Measurements from ENCODE around the gene POLR3B. TPM values are rescaled to one million over a fixed set of nuclear protein-coding genes. Genes with fewer than 3 reads are reported as not detected.

Gene POLR3B
- total and polyA plus RNA-seq, 5 donors from 2014 or later, result 3.4 to 5.7 (median 5.2) TPM

DNA sequence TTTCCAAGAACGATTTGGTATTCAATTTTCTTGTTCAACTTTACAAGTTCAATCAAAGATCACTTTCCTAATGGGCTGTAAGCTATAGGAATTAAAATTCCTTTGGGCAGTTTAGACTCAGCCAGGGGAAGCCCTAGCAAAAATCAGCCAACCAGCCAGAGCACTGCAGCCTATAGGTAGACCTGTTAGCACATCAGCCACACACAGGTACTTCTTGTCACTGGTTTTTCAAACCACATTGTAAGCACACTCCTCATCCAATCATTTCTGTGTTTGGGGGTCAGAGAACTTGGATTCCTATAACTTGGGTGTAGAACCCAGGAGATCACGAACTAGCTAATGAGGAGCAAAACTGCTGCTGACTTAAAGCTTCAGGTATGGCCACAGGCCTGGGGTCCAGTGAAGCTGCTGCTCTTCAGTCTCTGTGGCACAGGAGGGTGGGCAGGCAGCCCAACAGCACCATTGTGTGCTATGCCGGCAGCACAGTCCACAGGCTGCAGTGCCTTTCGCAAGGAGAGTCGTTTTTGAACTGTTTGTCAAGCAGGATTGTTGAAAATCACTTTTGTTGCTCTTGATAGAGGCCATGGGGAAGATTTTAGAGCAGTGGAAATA lies 137.9 kb downstream of the POLR3B start:
- DNase-seq (no peak), ATAC-seq (ENCODE audit: low read depth in 2 of 2) (no peak)
- peaks cover 38% of the 10 kb centered on the region for H3K36me3 Mint-ChIP-seq
- Histone ChIP-seq H3K4me1 (ENCODE audit: control insufficient read depth, insufficient read depth, low read length, poor library complexity, severe bottlenecking) (no peaks in the 10 kb centered on the region), H3K9me3 (ENCODE audit: control insufficient read depth in 2 of 2, low read length in 2 of 2) (no peaks in the 10 kb centered on the region), H3K36me3 (ENCODE audit: control insufficient read depth, insufficient read depth, low read length) (peaks cover 6% of the 10 kb centered on the region), H3K27ac (ENCODE audit: insufficient read depth, low read length, poor library complexity, severe bottlenecking) (no peak overlapping the region), H3K27me3 (ENCODE audit: control insufficient read depth, insufficient read depth, low read length) (no peaks in the 10 kb centered on the region), H3K4me3 (ENCODE audit: low read depth, low read length) (no peak overlapping the region)
- peaks cover 0 to 4% (median 0%) of the 10 kb centered on the region in 4 donors for H3K4me1 Mint-ChIP-seq
- no peaks in the 10 kb centered on the region for H3K9me3 Mint-ChIP-seq
- H3K27ac Mint-ChIP-seq, result peak overlapping the region in 1 of 3 donors; percentile 72
- H3K4me3 Mint-ChIP-seq, result no peak overlapping the region
- no peaks in the 10 kb centered on the region for H3K27me3 Mint-ChIP-seq

DNA sequence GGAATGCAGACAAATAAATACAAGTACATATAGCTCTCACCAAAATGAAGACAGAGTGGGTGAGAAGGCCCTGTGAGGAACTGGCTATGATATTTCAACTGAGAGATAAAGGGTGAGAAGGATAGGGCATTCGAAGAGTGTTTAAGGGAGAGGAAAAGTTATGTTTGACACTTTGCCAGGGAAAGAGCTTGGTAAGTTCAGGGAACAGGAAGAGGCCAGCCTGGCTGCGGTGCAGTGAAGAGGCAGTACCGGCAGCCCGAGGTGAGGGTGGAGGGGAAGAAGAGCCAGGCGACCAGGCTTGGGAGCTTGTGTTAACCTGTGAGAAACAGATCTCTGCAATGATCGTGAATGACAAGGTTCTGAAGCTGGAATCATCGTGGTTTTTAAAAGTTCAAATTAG lies 140.5 kb downstream of the POLR3B start:
- Mint-ChIP-seq H3K4me1 (peaks cover 0 to under 1% (median 0%) of the 10 kb centered on the region in 4 donors), H3K36me3 (peaks cover 51% of the 10 kb centered on the region), H3K27ac (peak overlapping the region in 1 of 3 donors; percentile 76), H3K9me3 (no peaks in the 10 kb centered on the region), H3K27me3 (no peaks in the 10 kb centered on the region), H3K4me3 (no peak overlapping the region)
- DNase-seq (no peak), ATAC-seq (ENCODE audit: low read depth in 2 of 2) (no peak)
- Histone ChIP-seq H3K9me3 (ENCODE audit: control insufficient read depth in 2 of 2, low read length in 2 of 2) (no peaks in the 10 kb centered on the region), H3K27me3 (ENCODE audit: control insufficient read depth, insufficient read depth, low read length) (no peaks in the 10 kb centered on the region), H3K4me1 (ENCODE audit: control insufficient read depth, insufficient read depth, low read length, poor library complexity, severe bottlenecking) (no peaks in the 10 kb centered on the region), H3K27ac (ENCODE audit: insufficient read depth, low read length, poor library complexity, severe bottlenecking) (no peak overlapping the region), H3K36me3 (ENCODE audit: control insufficient read depth, insufficient read depth, low read length) (peaks cover 20% of the 10 kb centered on the region), H3K4me3 (ENCODE audit: low read depth, low read length) (no peak overlapping the region)

DNA sequence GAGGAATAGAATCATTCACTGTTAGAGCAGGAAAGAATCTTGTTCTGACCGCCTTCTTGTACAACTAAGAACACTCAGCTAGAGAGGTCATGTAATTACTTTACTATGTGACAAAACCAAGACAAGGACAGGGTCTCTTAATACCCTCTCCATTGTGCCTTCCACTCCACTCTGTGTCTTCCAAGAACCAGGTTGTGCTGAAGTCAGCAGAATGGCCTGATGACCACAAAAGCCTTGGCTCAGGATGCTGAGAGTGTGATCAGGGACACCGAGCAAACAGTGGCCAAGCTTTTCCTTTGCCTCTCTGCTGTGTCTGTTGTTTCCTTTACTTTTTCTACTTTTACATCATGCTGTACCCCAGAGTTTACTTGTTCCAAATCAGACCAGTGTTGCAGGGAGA lies 142.1 kb downstream of the POLR3B start:
- H3K27ac ChIP-seq (ENCODE audit: insufficient read depth, low read length, poor library complexity, severe bottlenecking), result no peak overlapping the region
- DNase-seq (no peak), ATAC-seq (ENCODE audit: low read depth in 2 of 2) (no peak)
- peaks cover 27% of the 10 kb centered on the region for H3K36me3 ChIP-seq (ENCODE audit: control insufficient read depth, insufficient read depth, low read length)
- H3K27ac Mint-ChIP-seq, result peak overlapping the region in 1 of 3 donors; percentile 59
- no peaks in the 10 kb centered on the region for H3K9me3 ChIP-seq (ENCODE audit: control insufficient read depth in 2 of 2, low read length in 2 of 2)
- H3K9me3 Mint-ChIP-seq, result no peaks in the 10 kb centered on the region
- no peak overlapping the region for H3K4me3 Mint-ChIP-seq
- H3K27me3 Mint-ChIP-seq, result no peaks in the 10 kb centered on the region
- no peaks in the 10 kb centered on the region for H3K4me1 ChIP-seq (ENCODE audit: control insufficient read depth, insufficient read depth, low read length, poor library complexity, severe bottlenecking)
- H3K36me3 Mint-ChIP-seq, result peaks cover 54% of the 10 kb centered on the region
- no peak overlapping the region for H3K4me3 ChIP-seq (ENCODE audit: low read depth, low read length)
- H3K27me3 ChIP-seq (ENCODE audit: control insufficient read depth, insufficient read depth, low read length), result no peaks in the 10 kb centered on the region
- no peaks in the 10 kb centered on the region for H3K4me1 Mint-ChIP-seq

DNA sequence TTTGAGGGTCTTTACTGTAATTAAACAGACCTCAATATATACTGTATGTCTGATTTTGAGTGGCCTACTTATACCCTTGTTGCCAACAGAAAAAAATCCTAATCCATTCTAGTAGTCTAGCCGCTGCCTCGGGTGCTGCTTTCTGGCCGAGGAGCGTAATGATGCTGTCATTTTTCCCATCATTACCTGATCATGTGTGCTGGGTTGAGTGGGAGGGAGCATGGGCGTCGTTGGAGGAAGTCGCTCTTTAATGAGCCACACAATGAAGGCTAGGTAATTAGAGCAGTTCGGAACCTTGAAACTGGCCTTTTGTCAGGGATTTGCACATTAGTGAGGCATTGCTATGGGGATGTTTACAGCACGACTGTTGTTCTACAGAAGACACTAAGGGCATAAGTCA lies 149.1 kb downstream of the POLR3B start:
- Histone ChIP-seq H3K36me3 (ENCODE audit: control insufficient read depth, insufficient read depth, low read length) (peaks cover 38% of the 10 kb centered on the region), H3K9me3 (ENCODE audit: control insufficient read depth in 2 of 2, low read length in 2 of 2) (no peaks in the 10 kb centered on the region), H3K27ac (ENCODE audit: insufficient read depth, low read length, poor library complexity, severe bottlenecking) (no peak overlapping the region), H3K4me3 (ENCODE audit: low read depth, low read length) (no peak overlapping the region), H3K4me1 (ENCODE audit: control insufficient read depth, insufficient read depth, low read length, poor library complexity, severe bottlenecking) (no peaks in the 10 kb centered on the region), H3K27me3 (ENCODE audit: control insufficient read depth, insufficient read depth, low read length) (no peaks in the 10 kb centered on the region)
- ATAC-seq (ENCODE audit: low read depth in 2 of 2) (no peak), DNase-seq (no peak)
- H3K4me1 Mint-ChIP-seq, result no peaks in the 10 kb centered on the region
- H3K27ac Mint-ChIP-seq, result peak overlapping the region in 1 of 3 donors; percentile 7
- H3K36me3 Mint-ChIP-seq, result peaks cover 62% of the 10 kb centered on the region
- no peak overlapping the region for H3K4me3 Mint-ChIP-seq
- no peaks in the 10 kb centered on the region for H3K27me3 Mint-ChIP-seq
- H3K9me3 Mint-ChIP-seq, result no peaks in the 10 kb centered on the region

DNA sequence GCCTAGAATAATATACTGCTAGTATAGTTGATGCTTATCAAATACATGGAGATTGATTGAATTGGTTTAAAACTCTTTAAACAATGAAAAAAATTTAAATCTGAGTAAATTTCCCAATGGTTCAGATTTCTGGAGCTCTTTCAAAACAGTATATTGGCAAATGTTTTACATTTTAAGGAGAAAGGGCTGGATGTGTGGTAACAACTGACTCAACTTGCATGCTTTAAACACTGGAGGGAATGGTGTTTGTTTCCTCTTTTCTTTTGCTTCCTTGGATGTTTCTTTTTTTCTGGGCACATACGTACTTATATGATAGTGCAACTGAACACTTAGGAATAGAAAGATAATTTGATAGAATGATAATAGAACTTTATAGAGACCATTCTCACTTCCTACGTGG lies 151.4 kb downstream of the POLR3B start:
- Histone ChIP-seq H3K9me3 (ENCODE audit: control insufficient read depth in 2 of 2, low read length in 2 of 2) (no peaks in the 10 kb centered on the region), H3K36me3 (ENCODE audit: control insufficient read depth, insufficient read depth, low read length) (peaks cover 30% of the 10 kb centered on the region), H3K27me3 (ENCODE audit: control insufficient read depth, insufficient read depth, low read length) (no peaks in the 10 kb centered on the region), H3K27ac (ENCODE audit: insufficient read depth, low read length, poor library complexity, severe bottlenecking) (no peak overlapping the region), H3K4me1 (ENCODE audit: control insufficient read depth, insufficient read depth, low read length, poor library complexity, severe bottlenecking) (no peaks in the 10 kb centered on the region), H3K4me3 (ENCODE audit: low read depth, low read length) (no peak overlapping the region)
- ATAC-seq (ENCODE audit: low read depth in 2 of 2) (no peak), DNase-seq (no peak)
- Mint-ChIP-seq H3K27me3 (peaks cover 1% of the 10 kb centered on the region), H3K4me3 (no peak overlapping the region), H3K9me3 (peaks cover 0 to 3% (median 0%) of the 10 kb centered on the region in 7 donors), H3K4me1 (no peaks in the 10 kb centered on the region), H3K36me3 (peaks cover 50% of the 10 kb centered on the region), H3K27ac (no peak overlapping the region)

DNA sequence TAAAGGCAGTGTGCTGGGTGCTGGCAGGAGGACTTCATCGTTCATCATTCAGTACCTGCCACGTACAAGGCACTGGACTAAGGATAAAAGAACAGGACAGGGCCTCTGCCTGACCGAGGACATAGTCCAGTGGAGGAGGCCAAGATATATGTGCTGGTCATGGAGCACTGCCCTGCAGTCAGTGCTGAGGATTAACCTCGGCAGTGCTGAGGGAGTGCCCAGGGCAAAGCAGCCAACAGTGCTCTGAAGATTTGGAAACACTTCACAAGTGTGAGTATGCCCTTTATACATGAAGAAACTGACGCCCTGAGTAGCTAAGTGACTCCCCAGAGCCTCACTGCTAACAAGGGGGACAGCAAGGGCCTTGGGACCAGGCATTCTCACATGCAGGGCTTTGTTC lies 153.8 kb downstream of the POLR3B start:
- no peak overlapping the region for H3K27ac Mint-ChIP-seq

DNA sequence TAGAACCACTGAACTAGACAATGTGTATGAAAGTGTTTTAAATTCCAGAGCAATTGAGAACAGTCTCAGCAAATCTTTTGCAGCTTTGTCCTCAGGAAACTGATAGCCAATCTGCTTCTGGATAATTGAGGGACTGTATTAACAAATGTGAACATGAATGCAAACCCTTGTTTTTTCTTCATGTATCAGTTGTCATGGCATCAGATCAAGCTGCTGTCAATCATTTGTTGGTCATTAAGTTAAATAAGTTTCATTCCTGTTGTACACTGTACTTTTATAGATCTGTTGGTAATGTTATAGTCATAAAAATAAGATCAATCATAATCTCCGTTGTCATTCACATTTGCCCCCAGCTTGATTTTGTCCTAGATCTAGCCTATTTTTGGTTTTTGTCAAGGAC lies 159.8 kb downstream of the POLR3B start:
- no peaks in the 10 kb centered on the region for H3K27me3 ChIP-seq (ENCODE audit: control insufficient read depth, insufficient read depth, low read length)
- no peak overlapping the region for H3K27ac ChIP-seq (ENCODE audit: insufficient read depth, low read length, poor library complexity, severe bottlenecking)
- DNase-seq, result no peak
- H3K36me3 ChIP-seq (ENCODE audit: control insufficient read depth, insufficient read depth, low read length), result no peaks in the 10 kb centered on the region
- Mint-ChIP-seq H3K4me1 (peaks cover 0 to 4% (median 0%) of the 10 kb centered on the region in 4 donors), H3K4me3 (no peak overlapping the region), H3K9me3 (peaks cover 0 to 3% (median 0%) of the 10 kb centered on the region in 7 donors), H3K27me3 (peaks cover 13% of the 10 kb centered on the region), H3K27ac (no peak overlapping the region), H3K36me3 (no peaks in the 10 kb centered on the region)
- no peaks in the 10 kb centered on the region for H3K9me3 ChIP-seq (ENCODE audit: control insufficient read depth in 2 of 2, low read length in 2 of 2)
- no peak overlapping the region for H3K4me3 ChIP-seq (ENCODE audit: low read depth, low read length)
- no peak for ATAC-seq (ENCODE audit: low read depth in 2 of 2)
- no peaks in the 10 kb centered on the region for H3K4me1 ChIP-seq (ENCODE audit: control insufficient read depth, insufficient read depth, low read length, poor library complexity, severe bottlenecking)

More for the DNA sequence above, 153.8 kb downstream of the POLR3B start:
- Mint-ChIP-seq H3K36me3 (peaks cover 37% of the 10 kb centered on the region), H3K9me3 (peaks cover 0 to 3% (median 0%) of the 10 kb centered on the region in 7 donors), H3K27me3 (peaks cover 5% of the 10 kb centered on the region), H3K4me1 (peaks cover 0 to 4% (median 0%) of the 10 kb centered on the region in 4 donors), H3K4me3 (no peak overlapping the region)
- H3K36me3 ChIP-seq (ENCODE audit: control insufficient read depth, insufficient read depth, low read length), result peaks cover 15% of the 10 kb centered on the region
- ATAC-seq (ENCODE audit: low read depth in 2 of 2) (no peak), DNase-seq (no peak)
- H3K4me1 ChIP-seq (ENCODE audit: control insufficient read depth, insufficient read depth, low read length, poor library complexity, severe bottlenecking), result no peaks in the 10 kb centered on the region
- H3K27me3 ChIP-seq (ENCODE audit: control insufficient read depth, insufficient read depth, low read length), result no peaks in the 10 kb centered on the region
- H3K9me3 ChIP-seq (ENCODE audit: control insufficient read depth in 2 of 2, low read length in 2 of 2), result no peaks in the 10 kb centered on the region
- H3K4me3 ChIP-seq (ENCODE audit: low read depth, low read length), result no peak overlapping the region
- no peak overlapping the region for H3K27ac ChIP-seq (ENCODE audit: insufficient read depth, low read length, poor library complexity, severe bottlenecking)

DNA sequence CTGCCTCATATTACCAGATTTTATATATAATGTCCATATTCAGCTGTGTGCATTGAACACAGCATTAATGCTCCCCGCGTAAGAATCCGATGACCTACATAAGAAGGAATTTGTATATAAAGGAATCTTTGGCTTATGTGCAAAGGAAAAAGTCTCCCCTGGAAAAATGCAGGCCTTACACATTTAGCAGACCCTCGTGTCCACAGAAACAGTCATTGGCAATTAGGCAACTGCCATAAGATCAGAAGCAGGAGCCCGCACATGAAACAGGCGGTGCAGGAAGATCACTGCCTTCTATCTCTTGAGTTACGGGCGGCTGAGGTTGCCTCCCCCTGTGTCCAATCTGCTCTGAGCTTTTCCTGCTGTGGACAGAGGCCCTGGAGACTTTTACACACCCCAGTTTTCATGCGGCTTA lies 162.1 kb downstream of the POLR3B start:
- no peaks in the 10 kb centered on the region for H3K36me3 Mint-ChIP-seq
- ATAC-seq (ENCODE audit: low read depth in 2 of 2) (no peak), DNase-seq (no peak)
- H3K27ac Mint-ChIP-seq, result no peak overlapping the region
- H3K9me3 Mint-ChIP-seq, result peaks cover 0 to 2% (median 0%) of the 10 kb centered on the region in 7 donors
- no peak overlapping the region for H3K4me3 ChIP-seq (ENCODE audit: low read depth, low read length)
- H3K27me3 Mint-ChIP-seq, result peaks cover 13% of the 10 kb centered on the region
- H3K4me1 ChIP-seq (ENCODE audit: control insufficient read depth, insufficient read depth, low read length, poor library complexity, severe bottlenecking), result no peaks in the 10 kb centered on the region
- H3K36me3 ChIP-seq (ENCODE audit: control insufficient read depth, insufficient read depth, low read length), result no peaks in the 10 kb centered on the region
- H3K27ac ChIP-seq (ENCODE audit: insufficient read depth, low read length, poor library complexity, severe bottlenecking), result no peak overlapping the region
- H3K4me1 Mint-ChIP-seq, result peaks cover 0 to 4% (median 0%) of the 10 kb centered on the region in 4 donors
- no peaks in the 10 kb centered on the region for H3K9me3 ChIP-seq (ENCODE audit: control insufficient read depth in 2 of 2, low read length in 2 of 2)
- H3K4me3 Mint-ChIP-seq, result no peak overlapping the region
- H3K27me3 ChIP-seq (ENCODE audit: control insufficient read depth, insufficient read depth, low read length), result no peaks in the 10 kb centered on the region

Data from CD4-positive, CD25-positive, alpha-beta regulatory T cell (primary cell).